HEK293T (cell line): ENCODE measurements around the gene TMEM259.

ENCODE experiments used
- CTCF ChIA-PET: fragments of 350-600 bp; formaldehyde crosslinking; extraction: SDS; loops from one replicate; lab custom pipeline; 2021; ENCODE audit warnings: antibody characterized with exemption, inconsistent platforms; lab: Yijun Ruan, JAX
- POLR2A ChIA-PET: fragments of 350-600 bp; formaldehyde crosslinking; extraction: SDS; loops from one replicate; lab custom pipeline; 2020; ENCODE audit warnings: antibody characterized with exemption, inconsistent platforms; lab: Yijun Ruan, JAX
- DNase-seq: peaks from one replicate; pipeline ENCODE4 v3.0.0; 2012; ENCODE audit warnings: mixed read lengths; ENCODE audit errors: extremely low spot score
- ARNT ChIP-seq: fragments of 450-650 bp; IDR thresholded peaks from 2 replicates; pipeline ENCODE4 v1.6.1; 2017; ENCODE audit warnings: mild to moderate bottlenecking
- BHLHE40 ChIP-seq: fragments of 450-650 bp; IDR thresholded peaks from 2 replicates; pipeline ENCODE4 v1.6.1; 2016; ENCODE audit warnings: mild to moderate bottlenecking, moderate library complexity, borderline replicate concordance
- CTBP1 ChIP-seq: fragments of 450-650 bp; IDR thresholded peaks from 2 replicates; pipeline ENCODE4 v1.6.1; 2016; ENCODE audit warnings: borderline replicate concordance
- ELF4 ChIP-seq: fragments of 450-650 bp; IDR thresholded peaks from 2 replicates; pipeline ENCODE4 v1.6.1; 2017; ENCODE audit warnings: antibody characterized with exemption
- FOXA1 ChIP-seq: fragments of 450-650 bp; IDR thresholded peaks from 2 replicates; pipeline ENCODE4 v1.6.1; 2016; ENCODE audit warnings: mild to moderate bottlenecking
- FOXK2 ChIP-seq: fragments of 450-650 bp; IDR thresholded peaks from 2 replicates; pipeline ENCODE4 v1.6.1; 2016; ENCODE audit warnings: mild to moderate bottlenecking
- FOXM1 ChIP-seq: fragments of 450-650 bp; IDR thresholded peaks from 2 replicates; pipeline ENCODE4 v1.6.1; 2017; ENCODE audit warnings: mild to moderate bottlenecking, borderline replicate concordance
- HDGF ChIP-seq: fragments of 450-650 bp; IDR thresholded peaks from 2 replicates; pipeline ENCODE4 v1.6.1; 2017; ENCODE audit warnings: antibody characterized with exemption, borderline replicate concordance
- L3MBTL2 ChIP-seq: fragments of 450-650 bp; conservative IDR thresholded peaks from 2 replicates; pipeline ENCODE4 v1.6.1; 2016; ENCODE audit warnings: mild to moderate bottlenecking
- LEF1 ChIP-seq: fragments of 450-650 bp; IDR thresholded peaks from 2 replicates; pipeline ENCODE4 v1.6.1; 2017; ENCODE audit warnings: mild to moderate bottlenecking, borderline replicate concordance
- NFRKB ChIP-seq: fragments of 450-650 bp; IDR thresholded peaks from 2 replicates; pipeline ENCODE4 v1.6.1; 2016; ENCODE audit warnings: mild to moderate bottlenecking, moderate library complexity
- PKNOX1 ChIP-seq: fragments of 450-650 bp; IDR thresholded peaks from 2 replicates; pipeline ENCODE4 v1.6.1; 2016
- SP1 ChIP-seq: fragments of 450-650 bp; IDR thresholded peaks from 2 replicates; pipeline ENCODE4 v1.6.1; 2017
- SUZ12 ChIP-seq: fragments of 450-650 bp; IDR thresholded peaks from 2 replicates; pipeline ENCODE4 v1.6.1; 2016; ENCODE audit warnings: mild to moderate bottlenecking
- TARDBP ChIP-seq: fragments of 450-650 bp; IDR thresholded peaks from 2 replicates; pipeline ENCODE4 v1.6.1; 2016
- ZNF384 ChIP-seq: fragments of 450-650 bp; IDR thresholded peaks from 2 replicates; pipeline ENCODE4 v1.6.1; 2016

The TMEM259 gene

GRCh38 chr19:992670-993055 is 28.3 kb downstream of the TMEM259 start:
- POLR2A ChIA-PET: no interaction called here
- CTCF ChIA-PET: interaction anchor here (0.8 kb wide), 1 partner anchor 8 kb away, joined by 3 read pairs; no protein-coding TSS in a partner anchor
- TF ChIP-seq SUZ12 (no peak), HDGF (no peak), ELF4 (no peak)
- no peak for DNase-seq

DNA sequence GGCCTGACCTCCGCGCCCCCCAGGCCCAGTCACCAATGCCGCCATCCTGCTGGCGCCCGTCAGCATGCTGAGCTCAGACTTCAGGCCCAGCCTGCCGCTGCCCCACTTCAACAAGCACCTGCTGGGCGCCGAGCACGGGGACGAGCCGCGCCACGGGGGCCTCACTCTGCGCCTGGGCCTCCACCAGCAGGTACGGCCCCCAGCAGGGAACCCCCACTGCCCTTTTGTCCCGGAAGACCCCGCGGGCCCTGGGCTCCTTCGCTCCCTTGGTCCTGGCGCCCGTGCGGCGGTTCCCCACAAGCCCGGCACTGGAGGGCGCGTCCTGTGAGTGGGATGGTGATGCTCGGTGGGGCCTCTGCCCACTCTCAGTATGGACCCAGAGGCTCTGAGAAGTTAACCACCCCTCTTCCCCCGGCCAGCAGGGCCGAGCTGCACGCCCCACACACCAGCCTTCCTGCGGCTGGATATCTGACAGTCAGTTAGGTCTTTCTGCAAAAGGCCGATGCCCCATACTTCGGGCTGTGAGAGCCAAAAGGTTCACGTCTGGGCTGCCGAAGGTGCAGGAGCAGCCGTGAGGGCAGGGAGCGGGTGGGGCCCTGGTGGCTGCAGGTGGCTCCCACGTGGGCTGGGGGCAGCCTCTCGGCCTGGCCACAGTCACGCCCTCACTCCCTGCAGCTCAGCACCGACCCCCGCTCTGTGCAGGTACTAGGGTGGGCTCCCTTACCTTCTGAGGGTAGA is 28.8 kb downstream of the TMEM259 start:
- ChIA-PET POLR2A (no interaction called here), CTCF (interaction anchor here (0.8 kb wide), 1 partner anchor 9 kb away, joined by 3 read pairs; no protein-coding TSS in a partner anchor)
- TF ChIP-seq FOXK2 (no peak), ELF4 (no peak), TARDBP (no peak), SUZ12 (no peak), ARNT (no peak), NFRKB (no peak), CTBP1 (no peak), L3MBTL2 (no peak), LEF1 (no peak), HDGF (no peak), FOXA1 (no peak), BHLHE40 (no peak), PKNOX1 (no peak), FOXM1 (no peak), SP1 (no peak), ZNF384 (no peak)
- no peak for DNase-seq

DNA sequence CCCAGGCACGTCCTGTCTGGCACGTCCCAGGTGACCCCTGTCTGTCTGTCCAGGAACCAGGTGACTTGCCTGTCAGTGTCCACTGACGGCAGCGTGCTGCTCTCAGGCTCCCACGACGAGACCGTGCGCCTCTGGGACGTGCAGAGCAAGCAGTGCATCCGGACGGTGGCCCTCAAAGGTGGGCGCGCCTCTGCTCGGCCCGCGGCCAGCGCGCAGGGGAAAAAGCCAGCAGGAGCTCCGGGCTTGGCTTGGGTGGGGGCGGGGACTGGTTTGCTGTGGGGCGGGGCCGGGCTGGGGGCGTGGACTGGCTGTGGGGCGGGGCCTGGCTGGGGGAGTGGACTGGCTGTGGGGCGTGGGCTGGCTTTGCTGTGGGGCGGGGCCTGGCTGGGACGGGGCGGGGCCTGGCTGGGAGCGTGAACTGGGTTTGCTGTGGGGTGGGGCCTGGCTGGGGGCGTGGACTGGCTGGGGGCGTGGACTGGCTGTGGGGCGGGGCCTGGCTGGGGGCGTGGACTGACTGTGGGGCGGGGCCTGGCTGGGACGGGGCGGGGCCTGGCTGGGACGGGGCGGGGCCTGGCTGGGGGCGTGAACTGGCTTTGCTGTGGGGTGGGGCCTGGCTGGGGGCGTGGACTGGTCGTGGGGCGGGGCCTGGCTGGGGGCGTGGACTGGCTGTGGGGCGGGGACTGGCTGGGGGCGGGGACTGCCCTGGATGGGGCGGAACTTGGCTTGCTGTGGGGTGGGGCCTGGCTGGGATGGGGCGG is 29.6 kb downstream of the TMEM259 start:
- ChIA-PET CTCF (interaction anchor here (0.6 kb wide), 1 partner anchor 13 kb away, joined by 4 read pairs; no protein-coding TSS in a partner anchor), POLR2A (no interaction called here)
- TF ChIP-seq FOXK2 (no peak), ARNT (no peak), CTBP1 (no peak), ZNF384 (no peak), SP1 (no peak), NFRKB (no peak), L3MBTL2 (no peak), BHLHE40 (no peak), FOXA1 (no peak), LEF1 (no peak), HDGF (no peak), SUZ12 (no peak), FOXM1 (no peak), PKNOX1 (no peak)
- peak; percentile 88 for DNase-seq

DNA sequence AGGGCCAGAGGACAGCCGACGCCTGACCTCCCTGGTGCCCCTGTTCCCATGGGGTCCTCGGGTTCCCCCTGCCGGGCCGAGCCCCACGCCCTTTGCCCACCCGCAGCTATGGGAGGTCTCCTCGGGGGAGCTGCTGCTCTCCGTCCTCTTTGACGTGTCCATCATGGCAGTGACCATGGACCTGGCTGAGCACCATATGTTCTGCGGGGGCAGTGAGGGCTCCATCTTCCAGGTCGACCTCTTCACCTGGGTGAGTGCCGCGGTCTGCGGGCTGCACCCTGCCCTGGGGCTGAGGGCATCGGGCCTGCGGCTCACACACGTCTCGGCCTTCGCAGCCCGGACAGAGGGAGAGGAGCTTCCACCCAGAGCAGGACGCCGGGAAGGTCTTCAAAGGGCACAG is 30.2 kb downstream of the TMEM259 start:
- no peak for DNase-seq
- no peak for TF ChIP-seq NFRKB
- TF ChIP-seq FOXM1: no peak
- no peak for TF ChIP-seq SUZ12
- TF ChIP-seq LEF1: no peak
- TF ChIP-seq CTBP1: no peak
- no peak for TF ChIP-seq FOXK2
- no peak for TF ChIP-seq HDGF
- TF ChIP-seq BHLHE40: no peak
- TF ChIP-seq SP1: no peak
- TF ChIP-seq TARDBP: no peak
- no peak for TF ChIP-seq L3MBTL2
- TF ChIP-seq ZNF384: no peak
- TF ChIP-seq ELF4: no peak
- TF ChIP-seq ARNT: no peak
- CTCF ChIA-PET: no interaction called here
- POLR2A ChIA-PET: no interaction called here

DNA sequence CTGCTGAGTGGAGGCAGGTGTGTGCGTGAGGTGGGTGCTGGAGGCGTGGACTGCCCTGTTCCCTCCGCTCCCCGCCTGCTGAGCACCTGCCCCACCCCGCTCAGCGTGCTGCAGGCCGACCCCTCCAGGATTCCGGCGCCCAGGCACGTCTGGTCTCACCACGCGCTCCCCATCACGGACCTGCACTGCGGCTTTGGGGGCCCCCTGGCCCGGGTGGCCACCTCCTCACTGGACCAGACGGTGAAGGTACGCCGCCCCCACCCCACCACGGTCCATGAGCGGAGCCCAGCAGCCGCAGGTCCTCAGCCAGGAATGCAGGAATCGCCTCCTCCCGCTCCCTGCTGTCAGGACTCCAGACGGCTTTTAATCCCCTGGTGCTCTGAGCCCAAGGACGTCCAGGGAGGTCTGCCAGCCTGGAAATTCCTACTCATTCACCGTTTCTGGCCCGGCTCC is 30.8 kb downstream of the TMEM259 start:
- TF ChIP-seq BHLHE40: no peak
- TF ChIP-seq PKNOX1: no peak
- TF ChIP-seq SP1: no peak
- TF ChIP-seq ZNF384: no peak
- TF ChIP-seq FOXM1: no peak
- no peak for TF ChIP-seq FOXK2
- TF ChIP-seq L3MBTL2: no peak
- TF ChIP-seq LEF1: no peak
- TF ChIP-seq HDGF: no peak
- TF ChIP-seq CTBP1: no peak
- TF ChIP-seq NFRKB: no peak
- no peak for TF ChIP-seq FOXA1
- TF ChIP-seq SUZ12: no peak
- no peak for TF ChIP-seq ARNT
- TF ChIP-seq TARDBP: no peak
- no peak for TF ChIP-seq ELF4
- ChIA-PET POLR2A (no interaction called here), CTCF (no interaction called here)
- no peak for DNase-seq
